LNCaP clone FGC (cell line): ENCODE measurements around the gene TLE4.

Experiments used
- DNase-seq: peaks from one replicate; pipeline ENCODE4 v3.0.0-alpha.2; 2011; ENCODE audit warnings: low read depth
- H3K4me3 ChIP-seq: 2 replicates; pipeline ENCODE4 v1.5.1; 2011; ENCODE audit warnings: mild to moderate bottlenecking, low read depth, low read length, control low read depth
- TF ChIP-seq, protein P1 (sequence below): IDR thresholded peaks from 2 replicates; pipeline ENCODE4 v1.5.1; 2012; ENCODE audit warnings: mild to moderate bottlenecking; ENCODE audit not compliant: control insufficient read depth, insufficient read depth; ENCODE audit errors: extremely low read depth

Gene TLE4

DNA sequence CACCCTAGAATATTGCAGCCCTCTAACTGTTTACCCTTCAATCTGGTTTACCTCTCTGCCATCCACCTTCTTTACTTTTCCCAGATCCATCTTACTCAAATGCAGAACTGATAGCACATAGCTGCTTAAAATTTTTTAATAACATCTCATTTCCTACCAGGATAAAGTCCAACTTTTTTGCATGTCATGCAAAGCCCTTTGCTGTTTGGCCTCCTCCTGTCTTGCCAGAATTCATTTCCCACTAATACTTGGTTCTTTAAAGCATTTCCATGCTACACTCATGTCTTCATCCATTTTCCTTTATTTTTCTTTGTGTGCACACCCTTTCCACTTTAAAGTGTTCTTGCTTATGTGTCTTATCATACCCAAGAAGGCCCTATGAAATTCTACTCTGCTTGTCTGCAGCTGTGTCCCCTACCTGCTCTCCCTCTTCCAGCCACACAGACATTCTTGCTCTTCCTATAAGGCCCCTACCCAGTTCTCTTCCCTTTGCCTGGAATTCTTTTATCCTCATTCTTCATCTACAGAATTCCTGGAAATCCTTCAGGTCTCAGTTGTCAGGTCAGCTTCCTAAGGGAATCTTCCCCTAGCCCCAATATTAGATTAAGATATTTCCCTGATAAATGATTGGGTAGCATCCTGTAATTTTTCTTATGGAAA is 50.3 kb downstream of the TLE4 start:
- DNase-seq, result no peak
- TF ChIP-seq, protein P1, sequence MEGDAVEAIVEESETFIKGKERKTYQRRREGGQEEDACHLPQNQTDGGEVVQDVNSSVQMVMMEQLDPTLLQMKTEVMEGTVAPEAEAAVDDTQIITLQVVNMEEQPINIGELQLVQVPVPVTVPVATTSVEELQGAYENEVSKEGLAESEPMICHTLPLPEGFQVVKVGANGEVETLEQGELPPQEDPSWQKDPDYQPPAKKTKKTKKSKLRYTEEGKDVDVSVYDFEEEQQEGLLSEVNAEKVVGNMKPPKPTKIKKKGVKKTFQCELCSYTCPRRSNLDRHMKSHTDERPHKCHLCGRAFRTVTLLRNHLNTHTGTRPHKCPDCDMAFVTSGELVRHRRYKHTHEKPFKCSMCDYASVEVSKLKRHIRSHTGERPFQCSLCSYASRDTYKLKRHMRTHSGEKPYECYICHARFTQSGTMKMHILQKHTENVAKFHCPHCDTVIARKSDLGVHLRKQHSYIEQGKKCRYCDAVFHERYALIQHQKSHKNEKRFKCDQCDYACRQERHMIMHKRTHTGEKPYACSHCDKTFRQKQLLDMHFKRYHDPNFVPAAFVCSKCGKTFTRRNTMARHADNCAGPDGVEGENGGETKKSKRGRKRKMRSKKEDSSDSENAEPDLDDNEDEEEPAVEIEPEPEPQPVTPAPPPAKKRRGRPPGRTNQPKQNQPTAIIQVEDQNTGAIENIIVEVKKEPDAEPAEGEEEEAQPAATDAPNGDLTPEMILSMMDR, result no peak

GRCh38 chr9:79623799-79624721 is 52.3 kb downstream of the TLE4 start:
- DNase-seq, result no peak
- TF ChIP-seq, protein P1, result no peak
- H3K4me3 ChIP-seq, result no peak overlapping the region

More for the DNA sequence above, 50.3 kb downstream of the TLE4 start:
- no peak overlapping the region for H3K4me3 ChIP-seq

DNA sequence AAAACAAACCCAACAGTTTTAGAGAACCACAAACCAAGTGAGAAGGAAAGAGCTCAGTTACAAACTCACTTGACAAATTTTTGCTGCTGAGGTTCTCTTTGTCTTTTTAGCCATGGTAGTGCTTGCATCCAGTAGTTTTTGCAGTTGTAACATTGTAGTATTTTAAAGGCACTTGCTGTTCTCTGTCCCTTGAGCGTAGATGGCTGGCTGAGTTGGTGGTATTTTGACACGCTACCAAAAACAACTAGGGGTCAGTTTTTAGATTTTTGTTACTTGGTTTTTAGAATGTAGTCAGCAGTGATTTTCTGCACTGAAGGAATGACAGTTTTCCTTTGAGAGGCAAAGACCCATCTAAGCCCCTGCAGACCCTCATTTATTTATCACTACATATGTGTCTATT is 58.0 kb downstream of the TLE4 start:
- DNase-seq, result no peak
- TF ChIP-seq, protein P1, result no peak

GRCh38 chr9:79630521-79631403 is 59.0 kb downstream of the TLE4 start:
- H3K4me3 ChIP-seq, result no peak overlapping the region
- TF ChIP-seq, protein P1, result no peak
- DNase-seq, result no peak

More for the DNA sequence above, 58.0 kb downstream of the TLE4 start:
- no peak overlapping the region for H3K4me3 ChIP-seq

GRCh38 chr9:79632060-79632459 is 60.3 kb downstream of the TLE4 start:
- no peak for DNase-seq
- TF ChIP-seq, protein P1, result no peak

DNA sequence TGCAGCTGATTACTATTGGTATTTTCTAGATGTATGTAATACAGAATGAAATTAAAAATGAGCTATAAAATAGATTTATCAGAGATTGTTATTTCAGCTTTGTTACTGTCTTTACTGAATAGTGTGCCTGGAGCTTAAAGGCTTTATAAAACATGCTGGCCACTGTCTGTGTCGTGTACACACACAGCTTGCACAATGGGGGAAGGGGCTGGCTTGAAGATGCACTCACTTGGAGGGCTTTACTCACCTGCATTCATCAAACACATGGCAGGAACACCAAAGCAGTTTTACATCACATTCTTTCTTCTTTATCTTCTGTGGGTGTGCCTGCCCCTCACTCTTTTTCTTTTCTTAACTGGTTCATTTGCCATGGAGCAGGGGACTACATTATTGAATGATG is 60.9 kb downstream of the TLE4 start:
- DNase-seq, result no peak
- no peak overlapping the region for H3K4me3 ChIP-seq
- TF ChIP-seq, protein P1, result no peak

More at GRCh38 chr9:79632060-79632459, 60.3 kb downstream of the TLE4 start:
- H3K4me3 ChIP-seq, result no peak overlapping the region
